Hepatic stellate cell (primary cell): ENCODE results near the gene SLC25A12.
A peak's percentile ranks its signal among the peaks of the same experiment; 100 is the strongest.
"Not testable (repeated sequence)": the region's sequence is repeated elsewhere in the genome, so short reads cannot be mapped to it uniquely, and the experiment has no call there.

Experiments
- DNase-seq: peaks from one replicate; pipeline ENCODE4 v3.0.0; 2011; ENCODE audit warnings: low spot score

SLC25A12 gene

GRCh38 chr2:171893824-171894611 is at the start of gene SLC25A12:
Gene SLC25A12 (minus strand): TSS chr2:171894244. CDS start chr2:171894214, 30 bp downstream.
- DNase-seq, result peak; percentile 86

- no peak for DNase-seq
Measured at GRCh38 chr2:171941316-171941699, 47.3 kb upstream of the SLC25A12 start.

- no peak for DNase-seq
Measured at GRCh38 chr2:171939743-171940071, 45.7 kb upstream of the SLC25A12 start.

GRCh38 chr2:171939058-171939742 is 45.2 kb upstream of the SLC25A12 start:
- no peak for DNase-seq

GRCh38 chr2:171930385-171930784 is 36.3 kb upstream of the SLC25A12 start:
- DNase-seq, result no peak

- DNase-seq, result no peak
Measured at GRCh38 chr2:171924170-171924942, 30.3 kb upstream of the SLC25A12 start.

- DNase-seq, result no peak
Measured at GRCh38 chr2:171923206-171923605, 29.2 kb upstream of the SLC25A12 start.

GRCh38 chr2:171922230-171923022 is 28.4 kb upstream of the SLC25A12 start, which contains the start of gene HAT1:
Gene HAT1 (plus strand): TSS chr2:171922461. CDS start chr2:171922501, 40 bp downstream.
- DNase-seq, result peak; percentile 91

- DNase-seq, result no peak
Measured at GRCh38 chr2:171921970-171922229, 27.9 kb upstream of the SLC25A12 start.

- no peak for DNase-seq
Measured at GRCh38 chr2:171919453-171919852, 25.4 kb upstream of the SLC25A12 start.

GRCh38 chr2:171913517-171913916 is 19.5 kb upstream of the SLC25A12 start:
- no peak for DNase-seq

GRCh38 chr2:171910494-171910893 is 16.4 kb upstream of the SLC25A12 start:
- DNase-seq, result no peak

GRCh38 chr2:171909266-171909665 is 15.2 kb upstream of the SLC25A12 start:
- no peak for DNase-seq

GRCh38 chr2:171908235-171908634 is 14.2 kb upstream of the SLC25A12 start:
- DNase-seq, result no peak

- DNase-seq, result no peak
Measured at GRCh38 chr2:171902840-171903420, 8.9 kb upstream of the SLC25A12 start.

GRCh38 chr2:171899623-171900282 is 5.7 kb upstream of the SLC25A12 start:
- not testable (repeated sequence) for DNase-seq

- peak; percentile 29 for DNase-seq
Measured at GRCh38 chr2:171895786-171896185, 1.7 kb upstream of the SLC25A12 start.

- peak; percentile 8 for DNase-seq
Measured at GRCh38 chr2:171894612-171894947, 536 bp upstream of the SLC25A12 start.

- DNase-seq, result peak; percentile 24
Measured at GRCh38 chr2:171893196-171893823, 734 bp downstream of the SLC25A12 start.

- DNase-seq, result no peak
Measured at GRCh38 chr2:171889808-171890207, 4.2 kb downstream of the SLC25A12 start.

GRCh38 chr2:171889333-171889732 is 4.7 kb downstream of the SLC25A12 start:
- no peak for DNase-seq
